Liver (tissue), 9 donors: Measurements from ENCODE around the gene DTX3L. TPM values are rescaled to one million over a fixed set of nuclear protein-coding genes. Genes with fewer than 3 reads are reported as not detected.

Experiments used
- DNase-seq: peaks from one replicate; pipeline ENCODE4 v3.0.0-alpha.2; 2017; ENCODE audit warnings: low spot score
- H3K27ac ChIP-seq, 2 donors: one replicate each; pipeline ENCODE4 v1.7.0; 2013; ENCODE audit warnings: inconsistent platforms in 2 of 2, low read length in 2 of 2, control low read depth in 1 of 2, low read depth in 1 of 2, mild to moderate bottlenecking in 1 of 2
- H3K27me3 ChIP-seq, 4 donors: one replicate each; pipeline versions ENCODE4 v1.6.1 to v1.7.0; 2013; ENCODE audit warnings: low read length in 3 of 4, inconsistent platforms in 1 of 4, mild to moderate bottlenecking in 1 of 4, moderate library complexity in 1 of 4; ENCODE audit not compliant: control insufficient read depth in 4 of 4, insufficient read depth in 4 of 4
- H3K36me3 ChIP-seq, 4 donors: one replicate each; pipeline versions ENCODE4 v1.6.1 to v1.7.0; 2013; ENCODE audit warnings: low read length in 3 of 4, mild to moderate bottlenecking in 3 of 4, low read depth in 1 of 4, moderate library complexity in 1 of 4; ENCODE audit not compliant: control insufficient read depth in 4 of 4, insufficient read depth in 3 of 4
- H3K4me1 ChIP-seq, 4 donors: one replicate each; pipeline versions ENCODE4 v1.6.1 to v1.7.0; 2013; ENCODE audit warnings: low read length in 3 of 4, mild to moderate bottlenecking in 3 of 4, moderate library complexity in 1 of 4; ENCODE audit not compliant: control insufficient read depth in 4 of 4, insufficient read depth in 4 of 4
- H3K4me3 ChIP-seq, 3 donors: one replicate each; pipeline versions ENCODE4 v1.6.1 to v1.7.0; 2013; ENCODE audit warnings: low read length in 3 of 3, control low read depth in 1 of 3, low read depth in 1 of 3, mild to moderate bottlenecking in 1 of 3
- H3K9ac ChIP-seq, 2 donors: one replicate each; pipeline ENCODE4 v1.7.0; 2013; ENCODE audit warnings: low read length in 2 of 2, mild to moderate bottlenecking in 2 of 2, moderate library complexity in 2 of 2, control low read depth in 1 of 2, low read depth in 1 of 2
- H3K9me3 ChIP-seq, 4 donors: one replicate each; pipeline versions ENCODE4 v1.6.1 to v1.7.0; 2013; ENCODE audit warnings: low read length in 3 of 4; ENCODE audit not compliant: control insufficient read depth in 4 of 4
- ATF3 ChIP-seq: IDR thresholded peaks from 2 replicates; pipeline ENCODE4 v1.6.1; 2016; ENCODE audit warnings: antibody characterized with exemption
- EGR1 ChIP-seq, 2 donors: IDR thresholded peaks; 2 replicates each; pipeline ENCODE4 v1.6.1; 2016 to 2018; ENCODE audit warnings: antibody characterized with exemption in 2 of 2, low read depth in 2 of 2
- FOXA1 ChIP-seq: IDR thresholded peaks from 2 replicates; pipeline ENCODE4 v1.6.1; 2016; ENCODE audit warnings: antibody characterized with exemption
- FOXA2 ChIP-seq: IDR thresholded peaks from 2 replicates; pipeline ENCODE4 v1.6.1; 2016; ENCODE audit warnings: antibody characterized with exemption
- GABPA ChIP-seq, 2 donors: IDR thresholded peaks in 1 of 2; conservative IDR thresholded peaks in 1 of 2; 2 replicates each; pipeline ENCODE4 v1.6.1; 2016; ENCODE audit warnings: antibody characterized with exemption in 2 of 2, mild to moderate bottlenecking in 1 of 2, moderate library complexity in 1 of 2
- HNF4A ChIP-seq, 2 donors: conservative IDR thresholded peaks; 2 replicates each; pipeline ENCODE4 v1.6.1; 2016; ENCODE audit warnings: antibody characterized with exemption in 2 of 2, mild to moderate bottlenecking in 2 of 2
- HNF4G ChIP-seq: IDR thresholded peaks from 2 replicates; pipeline ENCODE4 v1.6.1; 2016; ENCODE audit warnings: antibody characterized with exemption
- JUND ChIP-seq, 2 donors: IDR thresholded peaks; 2 replicates each; pipeline ENCODE4 v1.6.1; 2016; ENCODE audit warnings: antibody characterized with exemption in 2 of 2
- MAX ChIP-seq: IDR thresholded peaks from 2 replicates; pipeline ENCODE4 v1.6.1; 2016; ENCODE audit warnings: antibody characterized with exemption
- NR2F2 ChIP-seq: IDR thresholded peaks from 2 replicates; pipeline ENCODE4 v1.6.1; 2016; ENCODE audit warnings: antibody characterized with exemption
- RAD21 ChIP-seq, 2 donors: IDR thresholded peaks; 2 replicates each; pipeline ENCODE4 v1.6.1; 2016; ENCODE audit warnings: antibody characterized with exemption in 2 of 2, mild to moderate bottlenecking in 2 of 2
- REST ChIP-seq: IDR thresholded peaks from 2 replicates; pipeline ENCODE4 v1.6.1; 2016; ENCODE audit warnings: antibody characterized with exemption, mild to moderate bottlenecking
- RXRA ChIP-seq, 2 donors: IDR thresholded peaks; 2 replicates each; pipeline ENCODE4 v1.6.1; 2017 to 2018; ENCODE audit warnings: antibody characterized with exemption in 2 of 2, mild to moderate bottlenecking in 1 of 2
- SP1 ChIP-seq: IDR thresholded peaks from 2 replicates; pipeline ENCODE4 v1.6.1; 2018; ENCODE audit warnings: antibody characterized with exemption, mild to moderate bottlenecking
- TAF1 ChIP-seq: conservative IDR thresholded peaks from 2 replicates; pipeline ENCODE4 v1.6.1; 2016; ENCODE audit warnings: antibody characterized with exemption, mild to moderate bottlenecking
- YY1 ChIP-seq: IDR thresholded peaks from 2 replicates; pipeline ENCODE4 v1.6.1; 2016; ENCODE audit warnings: antibody characterized with exemption, mild to moderate bottlenecking
- ZBTB33 ChIP-seq: IDR thresholded peaks from 2 replicates; pipeline ENCODE4 v1.6.1; 2016; ENCODE audit warnings: antibody characterized with exemption
- WGBS: extraction: QIAGEN DNeasy Blood & Tissue Kit; methylation state at CpG from one replicate; pipeline ENCODE4 v1.1.7; 2013; 5-methylcytosine and 5-hydroxymethylcytosine counted together
- polyA plus RNA-seq, 2 donors: library from polyadenylated mRNA; stranded (reverse) in 1 of 2; unstranded in 1 of 2; fragments of 200-250 nt in 1 of 2; fragments of >200 nt in 1 of 2; fragmentation: Nextera tagmentation in 1 of 2; extraction: Ambion mirVana in 1 of 2; gene quantifications; one replicate each; pipeline versions ENCODE4 v1.2.1 to v1.2.3, GENCODE V29; 2013 to 2015
- total RNA-seq, 2 donors: library from RNA; depleted of rRNA; stranded (reverse); fragments of >200 nt; gene quantifications; one replicate each; pipeline ENCODE4 v1.2.3, GENCODE V29; 2014
- donor health status: healthy.
- donor health status: healthy.
- donor health status: healthy.
- donor health status: healthy.
- donor health status: healthy.

Gene DTX3L
- total RNA-seq (10 to 100 TPM; 29.4 to 44.5 TPM), polyA plus RNA-seq (10 to 100 TPM; 16.9 to 17.6 TPM)

GRCh38 chr3:122564155-122564912, at the start of gene DTX3L, which contains the start of gene PARP9:
TSS of gene DTX3L (plus strand) at chr3:122564338. CDS start at chr3:122564427, 89 bp downstream.
TSS of gene PARP9 (minus strand) at chr3:122564300. CDS start at chr3:122559620, 4,680 bp downstream.
- H3K27ac ChIP-seq: peak within 1 kb of the TSS; percentile 94 to 99
- H3K9ac ChIP-seq: peak within 1 kb of the TSS; percentile 82 to 96
- peaks cover 1 to 18% (median 14%) of the 10 kb centered on the region in 4 donors for H3K36me3 ChIP-seq
- peak within 1 kb of the TSS; percentile 81 to 85 (median 84) for H3K4me3 ChIP-seq
- WGBS: under 1% methylated on average over 56 of the region's 56 CpGs
- TF ChIP-seq SP1 (peak; percentile 54), FOXA1 (no peak), REST (peak; percentile 66), YY1 (peak; percentile 34), HNF4A (conservative IDR thresholded peaks at IDR 0.05) (peak in 1 of 2 donors; percentile 13), TAF1 (peak; percentile 53), RXRA (IDR thresholded peaks at IDR 0.05) (peak in 1 of 2 donors; percentile 60), RAD21 (IDR thresholded peaks at IDR 0.05) (peak in 1 of 2 donors; percentile 44), NR2F2 (no peak), HNF4G (no peak), JUND (IDR thresholded peaks at IDR 0.05) (no peak)
- H3K27me3 ChIP-seq: no peaks in the 10 kb centered on the region
- peaks cover 11 to 65% (median 29%) of the 10 kb centered on the region in 4 donors for H3K4me1 ChIP-seq
- DNase-seq: peak; percentile 83
- no peaks in the 10 kb centered on the region for H3K9me3 ChIP-seq

- 41% methylated on average over 19 of the region's 19 CpGs for WGBS
- H3K4me3 ChIP-seq: peak overlapping the region; percentile 82 to 95 (median 89)
Observed at GRCh38 chr3:122515020-122515468, 49.1 kb upstream of the DTX3L start.

More at GRCh38 chr3:122515020-122515468, 49.1 kb upstream of the DTX3L start:
- TF ChIP-seq FOXA1 (no peak), JUND (IDR thresholded peaks at IDR 0.05) (no peak), EGR1 (IDR thresholded peaks at IDR 0.05; ENCODE audit: low read depth in 2 of 2) (no peak), YY1 (no peak), GABPA (IDR thresholded peaks at IDR 0.05 in 1 of 2, conservative IDR thresholded peaks at IDR 0.05 in 1 of 2) (no peak), FOXA2 (no peak), ATF3 (no peak), NR2F2 (no peak), MAX (no peak), SP1 (no peak), HNF4G (no peak), RAD21 (IDR thresholded peaks at IDR 0.05) (no peak), ZBTB33 (no peak)
- Histone ChIP-seq H3K4me1 (peaks cover 3 to 47% (median 35%) of the 10 kb centered on the region in 4 donors), H3K27me3 (no peaks in the 10 kb centered on the region), H3K27ac (peak overlapping the region; percentile 95 to 98), H3K36me3 (no peaks in the 10 kb centered on the region), H3K9ac (peak overlapping the region in 1 of 2 donors; percentile 82), H3K9me3 (no peaks in the 10 kb centered on the region)
- no peak for DNase-seq
